HL-60 (cell line): ENCODE measurements around the gene GRIK2.

Experiments used
- CTCF ChIP-seq: IDR thresholded peaks from one replicate; pipeline ENCODE4 v1.5.1; 2011; ENCODE audit warnings: low read length, control low read depth, inconsistent platforms; ENCODE audit not compliant: insufficient read depth
- GABPA ChIP-seq: IDR thresholded peaks from 2 replicates; pipeline ENCODE4 v1.6.1; 2012; ENCODE audit warnings: low read depth
- POLR2AphosphoS5 ChIP-seq: IDR thresholded peaks from 2 replicates; pipeline ENCODE4 v1.6.1; 2012; ENCODE audit warnings: low read depth
- REST ChIP-seq: IDR thresholded peaks from 2 replicates; pipeline ENCODE4 v1.6.1; 2012; ENCODE audit warnings: low read depth; ENCODE audit not compliant: insufficient replicate concordance
- SPI1 ChIP-seq: IDR thresholded peaks from 2 replicates; pipeline ENCODE4 v1.6.1; 2012; ENCODE audit warnings: low read depth, mild to moderate bottlenecking, borderline replicate concordance

DNA sequence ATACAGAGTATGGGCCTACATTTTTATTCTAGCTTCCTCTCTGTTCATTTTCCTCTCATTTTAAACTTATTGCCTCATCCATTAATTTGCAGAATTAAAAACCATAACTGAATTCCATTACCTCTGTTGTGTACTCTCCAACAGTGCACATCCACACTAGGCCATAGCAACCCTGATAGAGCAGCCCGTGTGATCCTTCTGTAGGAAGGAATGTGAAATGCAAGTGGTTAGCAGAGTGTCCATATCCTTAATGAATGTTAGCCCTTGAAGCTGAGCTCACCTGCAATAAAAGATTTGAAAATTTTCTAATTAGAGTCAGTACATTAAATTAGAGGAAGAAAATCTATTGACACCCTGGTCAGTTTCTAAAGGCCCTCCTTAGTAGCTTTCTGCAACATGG lies 6.5 kb upstream of the GRIK2 start:
- TF ChIP-seq CTCF (no peak), GABPA (no peak), POLR2AphosphoS5 (no peak), REST (no peak), SPI1 (no peak)
